HepG2 (cell line): ENCODE results near the gene RGL1. TPM values are rescaled to one million over a fixed set of nuclear protein-coding genes. Genes with fewer than 3 reads are reported as not detected.

Experiments used
- ATAC-seq: fragments of 200-7000 bp; cut with Tn5 transposase; 3 replicates; pipeline ENCODE4 v1.9.1; 2020; ENCODE audit warnings: mild to moderate bottlenecking, moderate library complexity
- BruUV-seq: library from RNA; stranded (reverse); fragments of 400-500 nt; replicated peaks from 2 replicates; lab custom pipeline; 2021; lab: Mats Ljungman, UMichigan
- CTCF ChIA-PET: fragments of 300-600 bp; formaldehyde crosslinking; extraction: SDS; loops from one replicate; lab custom pipeline; 2021; ENCODE audit warnings: low total read pairs, inconsistent platforms, low intra/inter-chr PET ratio; lab: Yijun Ruan, JAX
- POLR2A ChIA-PET: fragments of 350-600 bp; sonication (Branson Sonifier 250); formaldehyde crosslinking; loops from one replicate; lab custom pipeline; 2020; ENCODE audit warnings: antibody characterized with exemption, inconsistent platforms; lab: Yijun Ruan, JAX
- DNase-seq: peaks from one replicate; pipeline ENCODE4 v3.0.0-alpha.2; 2015; ENCODE audit warnings: low spot score
- FAIRE-seq: peaks from 3 replicates; lab custom pipeline; 2011; peaks lifted over from hg19 to GRCh38; lab: Jason Lieb, UNC
- H2AFZ ChIP-seq: one replicate; pipeline ENCODE4 v1.6.1; 2011; ENCODE audit warnings: low read length, inconsistent platforms
- H3K27ac ChIP-seq: fragments of 300-600 bp; 3 replicates; pipeline ENCODE4 v1.8.0; 2011; ENCODE audit warnings: mixed run types, mild to moderate bottlenecking, mixed read lengths, low read length, inconsistent platforms; ENCODE audit not compliant: insufficient read depth; ENCODE audit errors: extremely low read length
- H3K27me3 ChIP-seq, 2 experiments: fragments of 200-600 bp in 1 of 2; 2 replicates in 1 of 2; 3 replicates in 1 of 2; pipeline versions ENCODE4 v1.6.0 to v1.8.0; 2011; ENCODE audit warnings: low read length in 2 of 2, mild to moderate bottlenecking in 2 of 2, moderate library complexity in 2 of 2, inconsistent platforms in 1 of 2; ENCODE audit not compliant: insufficient read depth in 2 of 2, control insufficient read depth in 1 of 2
- H3K36me3 ChIP-seq, 2 experiments: fragments of 200-600 bp in 1 of 2; replicated peaks in 1 of 2; 2 replicates in 1 of 2; 3 replicates in 1 of 2; pipeline versions ENCODE4 v1.5.1 to v1.8.0; 2011; ENCODE audit warnings: low read length in 2 of 2, inconsistent platforms in 1 of 2; ENCODE audit not compliant: insufficient read depth in 2 of 2, control insufficient read depth in 1 of 2
- H3K4me1 ChIP-seq: 2 replicates; pipeline ENCODE4 v1.5.1; 2012; ENCODE audit warnings: low read length, inconsistent platforms; ENCODE audit not compliant: insufficient read depth
- H3K4me2 ChIP-seq: 2 replicates; pipeline ENCODE4 v1.6.0; 2011; ENCODE audit warnings: low read depth, low read length, inconsistent platforms
- H3K4me3 ChIP-seq, 3 experiments: fragments of 200-600 bp in 1 of 3; sonication (generic), shearing (Covaris generic) in 1 of 3; replicated peaks in 1 of 3; 2 replicates each; pipeline ENCODE4 v1.5.1; 2011 to 2016; ENCODE audit warnings: low read length in 3 of 3, inconsistent platforms in 2 of 3, low read depth in 2 of 3, mild to moderate bottlenecking in 2 of 3, control low read depth in 1 of 3, mixed read lengths in 1 of 3; ENCODE audit not compliant: insufficient read depth in 1 of 3
- H3K79me2 ChIP-seq: one replicate; pipeline ENCODE4 v1.6.1; 2011; ENCODE audit warnings: low read length, inconsistent platforms; ENCODE audit not compliant: insufficient read depth
- H3K9ac ChIP-seq: 2 replicates; pipeline ENCODE4 v1.6.0; 2011; ENCODE audit warnings: mild to moderate bottlenecking, low read depth, low read length, inconsistent platforms; ENCODE audit not compliant: insufficient read depth
- H3K9me3 ChIP-seq: 2 replicates; pipeline ENCODE4 v1.5.1; 2012; ENCODE audit warnings: mild to moderate bottlenecking, low read length
- H4K20me1 ChIP-seq: 2 replicates; pipeline ENCODE4 v1.6.0; 2011; ENCODE audit warnings: inconsistent platforms, mild to moderate bottlenecking, low read length, moderate library complexity; ENCODE audit not compliant: insufficient read depth
- FOXA1 ChIP-seq, 2 experiments: fragments of 450-650 bp in 1 of 2; sonication (generic) in 1 of 2; formaldehyde crosslinking in 1 of 2; IDR thresholded peaks; 2 replicates each; pipeline versions ENCODE4 v1.4.0 to v1.6.1; 2016 to 2020; ENCODE audit warnings: missing genetic modification reagents in 1 of 2
- GABPA ChIP-seq, 2 experiments: IDR thresholded peaks; 2 replicates each; pipeline ENCODE4 v1.6.1; 2011 to 2016; ENCODE audit warnings: low read depth in 2 of 2, low read length in 1 of 2, missing biosample characterization in 1 of 2, missing genetic modification characterization in 1 of 2
- KLF16 ChIP-seq, 2 experiments: sonication (generic) in 1 of 2; formaldehyde crosslinking in 1 of 2; IDR thresholded peaks; 2 replicates each; pipeline versions ENCODE4 v1.6.1 to v1.8.0; 2016 to 2023; ENCODE audit warnings: missing genetic modification reagents in 2 of 2, missing compliant biosample characterization in 1 of 2
- MZF1 ChIP-seq: sonication (generic); formaldehyde crosslinking; IDR thresholded peaks from 2 replicates; pipeline ENCODE4 v1.8.1; 2023; ENCODE audit warnings: mild to moderate bottlenecking, missing genetic modification reagents, borderline replicate concordance
- PATZ1 ChIP-seq: sonication (generic); formaldehyde crosslinking; IDR thresholded peaks from 2 replicates; pipeline ENCODE4 v1.4.0; 2020; ENCODE audit warnings: missing genetic modification reagents
- SETDB1 ChIP-seq: sonication (generic); formaldehyde crosslinking; IDR thresholded peaks from 2 replicates; pipeline ENCODE4 v1.5.1; 2020; ENCODE audit warnings: missing genetic modification reagents, mild to moderate bottlenecking, borderline replicate concordance
- SNAI1 ChIP-seq: sonication (generic); formaldehyde crosslinking; IDR thresholded peaks from 2 replicates; pipeline ENCODE4 v1.5.0; 2020; ENCODE audit warnings: mild to moderate bottlenecking, missing genetic modification reagents, borderline replicate concordance
- ZNF598 ChIP-seq: sonication (generic); formaldehyde crosslinking; IDR thresholded peaks from 2 replicates; pipeline ENCODE4 v1.5.1; 2020; ENCODE audit warnings: mild to moderate bottlenecking, missing genetic modification reagents, borderline replicate concordance
- ZNF605 ChIP-seq: sonication (generic); formaldehyde crosslinking; IDR thresholded peaks from 2 replicates; pipeline ENCODE4 v1.8.0; 2022; ENCODE audit warnings: mild to moderate bottlenecking, missing genetic modification reagents
- ZSCAN25 ChIP-seq: sonication (generic); formaldehyde crosslinking; IDR thresholded peaks from 2 replicates; pipeline ENCODE4 v1.8.0; 2022; ENCODE audit warnings: mild to moderate bottlenecking, missing genetic modification reagents
- WGBS: methylation state at CpG from one replicate; pipeline ENCODE4 v1.1.6; 2017; ENCODE audit warnings: low lambda C conversion rate; 5-methylcytosine and 5-hydroxymethylcytosine counted together
- in situ Hi-C: cut with HindIII; loops from 2 replicates; pipeline ENCODE4 v1.10.0; 2017; ENCODE audit warnings: low pct_unique_long_range_greater_than_20kb; ENCODE audit not compliant: extremely low pct_ligation_motif_present
- intact Hi-C: fragments of 100-400 bp; cut with micrococcal nuclease; formaldehyde crosslinking; loops from one replicate; pipeline ENCODE4 v1.10.0; 2022; ENCODE audit not compliant: unreplicated experiment
- polyA plus RNA-seq, 8 experiments: library from polyadenylated mRNA; depleted of rRNA in 3 of 8; stranded (reverse) in 7 of 8; unstranded in 1 of 8; fragments of >200 nt; fragmentation: Illumina TruSeq in 4 of 8; extraction: Trizol in 4 of 8; gene quantifications; 2 replicates each; pipeline versions ENCODE4 v1.2.1 to v1.2.3, GENCODE V29; 2011 to 2016; ENCODE audit warnings: low read depth in 4 of 8, missing spikeins in 1 of 8, mixed read lengths in 1 of 8; ENCODE audit not compliant: insufficient read depth in 1 of 8
- total RNA-seq, 5 experiments: library from RNA; depleted of rRNA; stranded (reverse); fragments of >200 nt; fragmentation: Illumina TruSeq; extraction: Trizol; gene quantifications; 2 replicates each; pipeline ENCODE4 v1.2.3, GENCODE V29; 2016; ENCODE audit warnings: low read depth in 1 of 5
- TF ChIP-seq, protein P1 (sequence below): IDR thresholded peaks from 2 replicates; pipeline ENCODE4 v1.6.1; 2018; ENCODE audit warnings: missing genetic modification reagents
- TF ChIP-seq, protein P2 (sequence below): sonication (generic); formaldehyde crosslinking; IDR thresholded peaks from 2 replicates; pipeline ENCODE4 v1.4.0; 2020; ENCODE audit warnings: mild to moderate bottlenecking, missing genetic modification reagents

The RGL1 gene
- total and polyA plus RNA-seq, 2 of the 13 experiments (the other 11 are each of a cell fraction or from before 2014, with no cell fraction given) = 3.5 to 4.7 TPM

- TF ChIP-seq FOXA1 (IDR thresholded peaks at IDR 0.05) (no peak), FOXA1 (CRISPR knock-in tag; IDR thresholded peaks at IDR 0.05) (peak; percentile 32; the same call in 1 of the 2 replicates)
Observed at GRCh38 chr1:183892351-183892793, 87.5 kb downstream of the RGL1 start (continued).

- H3K36me3 ChIP-seq = peaks cover 5 to 8% of the 10 kb centered on the region in 2 experiments; a peak in 3 of 5 replicates
- ChIA-PET POLR2A (interaction anchor here (1.0 kb wide), 1 partner anchor 12 kb away, joined by 3 read pairs; no protein-coding TSS in a partner anchor), CTCF (no interaction called here)
- TF ChIP-seq, protein P1, sequence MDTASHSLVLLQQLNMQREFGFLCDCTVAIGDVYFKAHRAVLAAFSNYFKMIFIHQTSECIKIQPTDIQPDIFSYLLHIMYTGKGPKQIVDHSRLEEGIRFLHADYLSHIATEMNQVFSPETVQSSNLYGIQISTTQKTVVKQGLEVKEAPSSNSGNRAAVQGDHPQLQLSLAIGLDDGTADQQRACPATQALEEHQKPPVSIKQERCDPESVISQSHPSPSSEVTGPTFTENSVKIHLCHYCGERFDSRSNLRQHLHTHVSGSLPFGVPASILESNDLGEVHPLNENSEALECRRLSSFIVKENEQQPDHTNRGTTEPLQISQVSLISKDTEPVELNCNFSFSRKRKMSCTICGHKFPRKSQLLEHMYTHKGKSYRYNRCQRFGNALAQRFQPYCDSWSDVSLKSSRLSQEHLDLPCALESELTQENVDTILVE (CRISPR knock-in tag) = no peak
- no peak for TF ChIP-seq ZSCAN25 (CRISPR knock-in tag)
- no peak for TF ChIP-seq SETDB1
- no peak for TF ChIP-seq ZNF598 (CRISPR knock-in tag)
- no peak for TF ChIP-seq MZF1 (CRISPR knock-in tag)
- no peak for TF ChIP-seq GABPA (IDR thresholded peaks at IDR 0.05; ENCODE audit: low read depth, low read length)
- TF ChIP-seq GABPA (CRISPR knock-in tag; IDR thresholded peaks at IDR 0.05; ENCODE audit: low read depth) = no peak
- no peak for TF ChIP-seq ZNF605 (CRISPR knock-in tag)
- TF ChIP-seq SNAI1 (CRISPR knock-in tag) = no peak
- TF ChIP-seq, protein P2, sequence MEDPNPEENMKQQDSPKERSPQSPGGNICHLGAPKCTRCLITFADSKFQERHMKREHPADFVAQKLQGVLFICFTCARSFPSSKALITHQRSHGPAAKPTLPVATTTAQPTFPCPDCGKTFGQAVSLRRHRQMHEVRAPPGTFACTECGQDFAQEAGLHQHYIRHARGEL (CRISPR knock-in tag) = no peak
- TF ChIP-seq PATZ1 = no peak
- TF ChIP-seq KLF16 (CRISPR knock-in tag; IDR thresholded peaks at IDR 0.05) = no peak
- peaks cover 23% of the 10 kb centered on the region for H3K4me1 ChIP-seq
- no peak overlapping the region for H3K4me2 ChIP-seq
- in situ Hi-C loops = no loop called here
- H3K27me3 ChIP-seq = no peaks in the 10 kb centered on the region
- H3K79me2 ChIP-seq = no peaks in the 10 kb centered on the region
- no peak overlapping the region for H3K4me3 ChIP-seq
- WGBS = 96% methylated on average over 3 of the region's 3 CpGs
- no peaks in the 10 kb centered on the region for H4K20me1 ChIP-seq
- DNase-seq (no peak), ATAC-seq (no peak), FAIRE-seq (no peak)
- no peak overlapping the region for H2AFZ ChIP-seq
- H3K9ac ChIP-seq = no peak overlapping the region
- H3K9me3 ChIP-seq = no peaks in the 10 kb centered on the region
- intact Hi-C loops = loop anchor here (5.0 kb wide), 1 partner anchor 51 kb away; no protein-coding TSS in a partner anchor
- H3K27ac ChIP-seq = no peak overlapping the region
- BruUV-seq = no TSS peak
Observed at GRCh38 chr1:183893561-183894289, 88.8 kb downstream of the RGL1 start.
